ENCODE results near the gene TPST2. TPM values are rescaled to one million over a fixed set of nuclear protein-coding genes. Genes with fewer than 3 reads are reported as not detected.

TPST2 gene
- total RNA-seq, 1 experiment from 2014 or later = 50.1 TPM

GRCh38 chr22:26540119-26540518, 49.8 kb downstream of the TPST2 start:
- H3K79me2 ChIP-seq (ENCODE audit: insufficient read depth, low read length) = peaks cover 10% of the 10 kb centered on the region; the same call in 1 of the 2 replicates
- no peak overlapping the region for H3K56ac ChIP-seq (ENCODE audit: insufficient read length, low read depth, low read length)
- H4K5ac ChIP-seq (ENCODE audit: insufficient read length, low read depth, low read length) = no peak overlapping the region
- H3K79me1 ChIP-seq (ENCODE audit: insufficient read depth, low read depth, low read length, poor library complexity, severe bottlenecking) = peaks cover 7% of the 10 kb centered on the region
- no peak overlapping the region for H2BK12ac ChIP-seq (ENCODE audit: insufficient read length, low read depth, low read length)
- no peak overlapping the region for H2AFZ ChIP-seq (ENCODE audit: low read length)
- H4K20me1 ChIP-seq (ENCODE audit: control insufficient read depth, insufficient read depth, insufficient read length) = no peaks in the 10 kb centered on the region
- TF ChIP-seq CTCF (conservative IDR thresholded peaks at IDR 0.05) = no peak
- no peak overlapping the region for H2BK15ac ChIP-seq (ENCODE audit: low read depth, low read length)
- H4K8ac ChIP-seq (replicated peaks; ENCODE audit: insufficient read length, low read depth, low read length) = no peak overlapping the region
- no peaks in the 10 kb centered on the region for H3K9me3 ChIP-seq (ENCODE audit: control insufficient read depth, low read depth, low read length)
- H3K23ac ChIP-seq (ENCODE audit: insufficient read length, low read depth, low read length) = no peak overlapping the region
- H3K36me3 Mint-ChIP-seq (ENCODE audit: insufficient read depth in 1 of 3, low read depth in 3 of 3) = peaks cover 30 to 55% (median 47%) of the 10 kb centered on the region in 3 experiments
- H3K4me3 Mint-ChIP-seq = no peak overlapping the region
- H2BK5ac ChIP-seq (ENCODE audit: insufficient read length, low read length) = no peak overlapping the region
- WGBS (ENCODE audit: extremely low coverage, insufficient read length, low lambda C conversion rate) = no CpG with 5 or more reads among the region's 2 CpGs
- H3T11ph ChIP-seq (ENCODE audit: low read length) = no peak overlapping the region
- H3K27ac Mint-ChIP-seq = peak overlapping the region in 2 of 3 experiments; percentile 53 to 70; a peak in 1 of 7 replicates
- H2BK20ac ChIP-seq (ENCODE audit: low read depth, low read length, poor library complexity, severe bottlenecking) = no peak overlapping the region
- H3K4ac ChIP-seq (ENCODE audit: low read depth, low read length) = no peak overlapping the region
- H3K4me1 Mint-ChIP-seq = peaks cover 0 to 5% of the 10 kb centered on the region in 2 experiments; a peak in 2 of 4 replicates
- no peak overlapping the region for H3K18ac ChIP-seq (ENCODE audit: insufficient read length, low read depth, low read length)
- H2BK120ac ChIP-seq (ENCODE audit: low read depth, low read length, poor library complexity, severe bottlenecking) = no peak overlapping the region
- no peaks in the 10 kb centered on the region for H3K27me3 ChIP-seq (ENCODE audit: insufficient read depth, low read length)
- no peak overlapping the region for H3K14ac ChIP-seq (ENCODE audit: insufficient read depth, low read length)
- no peak for DNase-seq
- no peaks in the 10 kb centered on the region for H3K23me2 ChIP-seq (ENCODE audit: insufficient read length, low read depth, low read length, poor library complexity, severe bottlenecking)
- no peak overlapping the region for H2AK5ac ChIP-seq (ENCODE audit: insufficient read length, low read length)
- no peaks in the 10 kb centered on the region for H3K27me3 Mint-ChIP-seq (ENCODE audit: low read depth)
- H4K91ac ChIP-seq (ENCODE audit: insufficient read length, low read depth, low read length) = no peak overlapping the region
- H3K27ac ChIP-seq (ENCODE audit: insufficient read length, low read depth, low read length) = no peak overlapping the region
- H3K4me1 ChIP-seq (ENCODE audit: insufficient read depth, low read length) = no peaks in the 10 kb centered on the region
- H3K4me2 ChIP-seq (ENCODE audit: insufficient read depth, insufficient read length, low read length) = no peak overlapping the region
- no peak overlapping the region for H3K9ac ChIP-seq (ENCODE audit: extremely low read depth, insufficient read length, low read length)
- H3K9me3 Mint-ChIP-seq = no peaks in the 10 kb centered on the region

All from H9 (cell line).